HG03432 (cell line): ENCODE results near the gene UBE2E2.

Source experiments
- ATAC-seq: cut with Tn5 transposase; IDR thresholded peaks from one replicate; pipeline ENCODE4 v1.9.1; 2021; ENCODE audit warnings: mild to moderate bottlenecking, moderate library complexity; ENCODE audit not compliant: unreplicated experiment

The UBE2E2 gene

DNA sequence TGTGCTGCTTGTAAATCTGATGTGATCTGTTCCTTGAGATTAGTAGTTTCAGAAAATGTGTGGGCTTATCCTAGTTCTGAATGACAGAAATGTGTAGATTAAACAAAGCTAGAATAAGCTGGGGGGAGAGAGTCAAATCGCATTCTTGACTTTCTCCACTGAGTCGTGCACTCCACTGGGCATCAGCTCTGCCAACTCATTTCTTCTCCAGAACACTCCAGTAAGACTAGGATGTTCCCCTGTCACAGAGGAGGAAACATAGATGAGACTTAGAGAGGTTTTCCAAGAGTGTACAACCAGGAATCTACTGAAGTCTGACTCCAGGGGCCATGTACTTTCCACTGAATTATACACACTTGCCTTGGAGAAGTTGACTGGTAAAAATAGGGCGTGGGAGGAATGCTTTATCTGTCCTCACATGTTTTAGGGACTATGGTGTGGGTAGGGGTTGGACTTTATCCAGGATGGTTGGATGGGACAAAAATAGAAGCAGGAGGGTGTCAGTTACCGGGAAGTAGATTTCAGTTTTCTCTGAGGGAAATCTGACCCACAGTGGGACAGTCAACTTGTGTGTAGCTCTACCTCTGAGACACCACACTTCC, 298.2 kb downstream of the UBE2E2 start:
- ATAC-seq = no peak

DNA sequence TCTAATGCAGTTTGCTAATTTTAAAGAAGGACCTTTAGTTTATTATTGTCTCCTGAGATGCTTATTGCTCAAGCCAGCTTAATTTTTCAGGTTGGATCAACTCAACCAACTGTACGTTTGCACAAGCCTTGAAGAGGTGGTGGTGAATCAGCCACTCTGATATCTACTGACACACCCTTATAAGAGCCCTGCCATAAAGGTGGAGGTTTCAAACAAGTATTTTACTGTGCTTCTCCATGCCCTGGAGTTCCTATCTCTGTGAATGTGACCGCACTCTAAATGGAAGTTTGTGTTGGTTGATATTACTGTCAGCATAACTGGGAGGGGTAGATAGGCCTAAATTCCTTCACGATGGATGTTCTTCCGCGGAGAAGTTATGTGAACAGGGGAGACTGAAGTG, 305.3 kb downstream of the UBE2E2 start:
- ATAC-seq = no peak

DNA sequence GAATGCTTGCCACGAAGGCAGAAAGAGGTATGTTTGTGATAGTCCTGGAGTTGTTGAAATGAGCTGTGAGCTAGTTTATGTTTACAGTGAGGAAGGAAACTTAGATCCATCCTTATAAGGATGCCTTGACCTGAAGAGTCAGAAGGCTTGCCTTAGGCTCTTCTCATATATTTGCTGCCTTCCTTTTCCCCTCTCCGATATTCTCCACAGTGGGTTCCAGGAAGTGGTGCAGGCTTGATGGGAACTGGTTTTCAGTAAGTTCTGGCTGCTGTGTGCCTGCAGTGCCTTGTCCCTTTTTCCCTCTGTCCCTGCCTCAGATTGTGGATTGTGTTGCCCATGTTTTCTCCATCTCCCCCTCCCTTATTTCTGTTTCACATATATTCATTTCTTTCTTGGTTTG, 315.3 kb downstream of the UBE2E2 start:
- ATAC-seq = no peak

DNA sequence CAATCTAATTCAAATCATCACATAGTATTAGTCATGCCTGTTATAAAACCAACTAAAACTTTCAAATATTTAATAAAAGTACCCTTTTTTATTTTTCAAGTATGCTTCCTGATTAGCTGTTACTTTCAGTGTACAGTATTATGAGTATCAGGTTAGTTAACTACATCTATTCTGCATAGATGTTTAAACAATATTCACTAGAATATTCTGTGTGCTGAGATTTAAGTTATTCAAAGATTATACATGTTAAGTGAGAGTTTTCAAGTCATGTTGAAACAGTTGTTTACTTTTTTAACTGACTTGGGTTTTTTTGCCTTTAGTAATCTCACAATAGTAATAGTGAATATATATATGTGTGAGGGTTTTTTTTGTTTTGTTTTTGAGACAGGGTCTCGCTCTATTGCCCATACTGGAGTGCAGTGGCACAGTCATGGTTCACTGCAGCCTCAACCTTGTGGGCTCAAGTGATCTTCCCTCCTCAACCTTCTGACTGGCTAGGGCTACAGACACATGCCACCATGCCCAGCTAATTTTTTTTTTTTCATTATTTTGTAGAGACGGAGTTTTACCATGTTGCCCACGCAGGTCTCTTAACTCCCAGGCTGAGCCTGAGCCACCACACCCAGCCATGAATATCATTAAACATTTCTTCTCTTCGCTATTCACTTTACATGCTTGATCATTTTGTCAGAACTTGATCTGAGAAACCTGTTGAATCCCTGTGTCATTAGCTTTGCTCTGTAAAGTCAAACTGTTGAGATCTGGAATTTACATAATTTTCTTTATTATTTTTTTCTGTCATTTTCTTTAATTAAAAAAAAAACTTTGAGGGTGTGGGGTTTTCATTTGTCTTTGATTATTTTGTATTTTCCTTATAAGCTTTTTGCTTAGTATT, 316.4 kb downstream of the UBE2E2 start:
- peak; percentile 90 for ATAC-seq

DNA sequence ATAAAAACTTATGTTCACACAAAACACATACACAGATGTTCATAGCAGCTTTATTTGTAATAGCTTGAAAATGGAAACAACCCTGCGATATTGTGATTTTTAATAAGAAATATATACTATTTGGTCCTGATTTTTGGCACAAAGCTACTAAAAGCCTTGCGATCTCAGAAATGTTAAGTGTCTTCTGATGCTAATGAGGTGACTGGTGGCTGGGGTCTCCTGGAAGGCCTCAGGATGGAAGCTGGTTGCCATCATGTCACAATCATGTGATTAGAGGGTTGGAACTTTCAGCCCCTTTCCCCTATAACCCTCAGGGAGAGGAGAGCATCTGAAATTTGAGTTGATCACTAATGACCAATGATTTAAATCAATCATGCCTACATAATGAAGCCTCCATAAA, 324.2 kb downstream of the UBE2E2 start:
- ATAC-seq = no peak

DNA sequence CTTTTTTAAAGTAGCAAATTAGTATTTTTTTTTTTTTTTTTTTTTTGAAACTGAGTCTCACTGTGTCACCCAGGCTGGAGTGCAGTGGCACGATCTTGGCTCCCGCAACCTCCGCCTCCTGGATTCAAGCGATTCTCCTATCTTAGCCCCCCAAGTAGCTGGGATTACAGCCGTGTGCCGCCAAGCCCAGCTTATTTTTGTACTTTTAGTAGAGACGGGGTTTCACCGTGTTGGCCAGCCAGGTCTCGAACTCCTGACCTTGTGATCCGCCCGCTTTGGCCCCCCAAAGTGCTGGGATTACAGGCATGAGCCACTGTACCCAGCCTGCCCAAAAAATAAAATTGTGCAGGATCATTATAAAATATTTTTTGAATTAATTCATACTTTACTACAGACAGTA, 330.5 kb downstream of the UBE2E2 start:
- no peak for ATAC-seq

- ATAC-seq = no peak
Observed at GRCh38 chr3:23533996-23534395, 330.9 kb downstream of the UBE2E2 start.

- no peak for ATAC-seq
Observed at GRCh38 chr3:23537101-23537551, 334.0 kb downstream of the UBE2E2 start.

GRCh38 chr3:23539185-23539584, 336.1 kb downstream of the UBE2E2 start:
- no peak for ATAC-seq

GRCh38 chr3:23540600-23540999, 337.5 kb downstream of the UBE2E2 start:
- ATAC-seq = no peak

GRCh38 chr3:23542079-23542478, 339.0 kb downstream of the UBE2E2 start:
- ATAC-seq = no peak

DNA sequence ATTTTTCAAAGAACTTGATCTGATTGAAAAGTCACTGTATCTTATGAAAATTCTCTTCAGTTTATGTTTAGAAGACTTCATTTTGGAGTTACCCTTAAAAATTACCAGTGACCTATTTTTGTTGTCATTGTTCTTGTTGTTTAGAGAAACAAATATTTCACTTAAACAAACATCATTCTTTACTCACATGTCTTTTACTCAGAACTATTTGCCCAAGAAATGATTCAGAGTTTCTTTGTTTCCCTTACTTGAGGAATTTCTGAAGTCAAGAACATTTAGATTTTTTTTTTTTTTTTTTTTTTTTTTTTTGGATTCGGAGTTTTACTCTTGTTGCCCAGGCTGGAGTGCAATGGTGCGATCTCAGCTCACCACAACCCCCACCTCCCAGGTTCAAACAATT, 343.1 kb downstream of the UBE2E2 start:
- no peak for ATAC-seq

DNA sequence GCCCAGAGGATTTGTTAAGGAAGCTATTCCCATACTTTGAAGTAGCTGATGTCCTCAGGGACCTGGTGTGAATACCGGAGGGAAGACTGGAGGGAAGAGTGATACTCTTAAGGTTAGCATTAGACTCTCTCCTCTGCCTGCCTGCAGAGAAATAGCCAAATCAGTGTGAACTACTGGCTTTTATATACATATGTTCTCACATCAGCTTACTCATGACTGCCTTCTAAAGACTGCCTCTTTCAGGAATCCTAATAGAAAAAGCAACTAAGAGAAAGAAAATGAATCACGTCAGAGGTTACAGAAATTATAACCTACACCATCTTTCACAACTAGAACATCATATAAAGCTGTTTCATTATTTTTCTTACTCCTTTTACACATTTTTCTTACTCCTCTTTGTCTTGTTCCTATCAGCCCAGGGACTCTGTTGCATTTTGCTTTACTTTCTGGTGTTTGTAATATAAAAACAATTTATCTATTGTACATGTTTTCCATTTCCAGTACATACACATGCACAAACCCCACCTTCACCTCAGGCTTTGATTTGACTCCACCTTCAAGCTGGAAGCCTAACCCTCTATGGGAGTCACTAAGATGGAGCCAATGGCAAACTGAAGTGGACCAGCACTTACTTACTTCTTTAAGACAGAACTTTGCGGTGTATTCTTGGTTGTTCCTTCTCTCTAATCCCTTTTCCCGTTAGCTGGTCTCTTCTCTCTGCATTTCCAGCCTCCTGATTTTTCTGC, 345.0 kb downstream of the UBE2E2 start:
- no peak for ATAC-seq

- ATAC-seq = no peak
Observed at GRCh38 chr3:23548706-23549105, 345.6 kb downstream of the UBE2E2 start.

- ATAC-seq = no peak
Observed at GRCh38 chr3:23549148-23549910, 346.2 kb downstream of the UBE2E2 start.

DNA sequence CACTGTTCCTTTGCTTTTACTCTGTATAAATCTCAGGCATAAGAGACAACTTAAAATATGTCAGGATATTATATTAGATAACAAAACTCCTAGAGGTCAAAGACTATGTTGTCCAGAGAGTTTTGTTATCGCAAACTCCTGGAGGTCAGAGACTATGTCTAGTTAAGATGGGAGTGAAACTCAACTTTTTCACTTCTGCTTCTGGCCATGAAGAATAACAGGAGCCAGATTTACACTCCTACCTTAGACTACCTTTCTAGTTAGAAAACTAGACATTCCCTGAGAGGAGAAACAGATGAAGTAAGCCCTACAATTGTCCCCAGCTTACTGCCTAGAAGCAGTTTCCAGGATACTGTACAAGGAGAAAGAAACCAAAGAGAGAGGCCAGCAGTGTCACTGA, 347.3 kb downstream of the UBE2E2 start:
- ATAC-seq = peak; percentile 86

- no peak for ATAC-seq
Observed at GRCh38 chr3:23552506-23552905, 349.4 kb downstream of the UBE2E2 start.

DNA sequence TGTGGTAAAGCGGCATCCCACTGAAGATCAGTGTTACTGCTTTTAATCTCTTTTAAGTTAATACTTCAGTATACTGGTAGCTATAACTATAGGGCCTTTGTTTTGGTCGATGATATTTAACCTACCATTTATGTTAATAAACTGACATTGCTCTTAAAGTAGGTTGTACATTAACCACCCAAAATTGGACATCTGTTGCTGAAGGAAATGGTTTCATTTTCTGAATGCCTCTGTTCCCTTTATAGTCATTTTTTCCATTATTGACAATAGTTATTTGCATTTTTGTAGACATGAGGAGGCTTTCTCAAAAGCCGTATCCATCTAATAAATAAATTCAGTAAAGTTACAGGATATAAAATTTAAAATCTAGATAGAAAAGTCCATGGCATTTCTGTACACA, 350.2 kb downstream of the UBE2E2 start:
- ATAC-seq = peak; percentile 47

- ATAC-seq = no peak
Observed at GRCh38 chr3:23565041-23565775, 362.1 kb downstream of the UBE2E2 start.

DNA sequence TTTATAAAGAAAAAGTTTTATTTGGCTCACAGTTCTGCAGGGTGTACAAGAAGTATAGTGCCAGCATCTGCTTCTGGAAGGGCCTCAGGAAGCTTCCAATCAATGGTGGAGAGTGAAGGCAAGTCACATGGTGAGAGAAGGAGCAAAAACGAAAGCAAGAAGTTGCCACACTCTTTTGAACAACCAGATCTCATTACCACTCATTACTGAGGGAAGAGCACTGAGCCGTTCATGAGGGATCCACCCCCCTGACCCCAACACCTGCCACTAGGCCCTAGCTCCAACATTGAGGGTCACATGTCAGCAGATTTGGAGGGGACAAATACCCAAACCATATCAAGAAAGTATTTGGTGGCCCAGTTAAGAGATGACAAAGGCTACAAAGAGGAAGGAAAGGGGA, 363.4 kb downstream of the UBE2E2 start:
- peak; percentile 64 for ATAC-seq
